ENCODE results near the gene FFAR1. TPM values are rescaled to one million over a fixed set of nuclear protein-coding genes. Genes with fewer than 3 reads are reported as not detected.

The FFAR1 gene
- total RNA-seq, 1 donor from 2014 or later, result not detected

GRCh38 chr19:35301961-35302360, 45.7 kb upstream of the FFAR1 start:
- Histone ChIP-seq H3K9me3 (no peaks in the 10 kb centered on the region), H3K4me1 (no peaks in the 10 kb centered on the region), H3K4me3 (no peak overlapping the region), H3K36me3 (no peaks in the 10 kb centered on the region), H3K27ac (no peak overlapping the region), H3K27me3 (no peaks in the 10 kb centered on the region)
- intact Hi-C loops (cut with DNase I), result no loop called here
- DNase-seq (ENCODE audit: low spot score in 2 of 2), result no peak
- no peak for TF ChIP-seq CTCF (IDR thresholded peaks at IDR 0.05)

- H3K27me3 ChIP-seq, result no peaks in the 10 kb centered on the region
- H3K9me3 ChIP-seq, result no peaks in the 10 kb centered on the region
- intact Hi-C loops (cut with DNase I), result no loop called here
- no peak overlapping the region for H3K27ac ChIP-seq
- H3K4me3 ChIP-seq, result no peak overlapping the region
- no peaks in the 10 kb centered on the region for H3K36me3 ChIP-seq
- TF ChIP-seq CTCF (IDR thresholded peaks at IDR 0.05), result no peak
- no peaks in the 10 kb centered on the region for H3K4me1 ChIP-seq
- no peak for DNase-seq (ENCODE audit: low spot score in 2 of 2)
These were observed 45.3 kb upstream of the FFAR1 start for GRCh38 chr19:35302446-35302845.

- no peak for DNase-seq (ENCODE audit: low spot score in 2 of 2)
- Histone ChIP-seq H3K27me3 (no peaks in the 10 kb centered on the region), H3K27ac (no peak overlapping the region), H3K4me1 (no peaks in the 10 kb centered on the region), H3K36me3 (no peaks in the 10 kb centered on the region), H3K4me3 (no peak overlapping the region), H3K9me3 (no peaks in the 10 kb centered on the region)
- no peak for TF ChIP-seq CTCF (IDR thresholded peaks at IDR 0.05)
- intact Hi-C loops (cut with DNase I), result no loop called here
These were observed 44.3 kb upstream of the FFAR1 start for GRCh38 chr19:35303357-35303915.

GRCh38 chr19:35304036-35304435, 43.7 kb upstream of the FFAR1 start:
- intact Hi-C loops (cut with DNase I), result no loop called here
- no peak overlapping the region for H3K27ac ChIP-seq
- H3K4me3 ChIP-seq, result no peak overlapping the region
- DNase-seq (ENCODE audit: low spot score in 2 of 2), result no peak
- no peaks in the 10 kb centered on the region for H3K36me3 ChIP-seq
- no peak for TF ChIP-seq CTCF (IDR thresholded peaks at IDR 0.05)
- no peaks in the 10 kb centered on the region for H3K9me3 ChIP-seq
- no peaks in the 10 kb centered on the region for H3K4me1 ChIP-seq
- no peaks in the 10 kb centered on the region for H3K27me3 ChIP-seq

- Histone ChIP-seq H3K4me1 (no peaks in the 10 kb centered on the region), H3K4me3 (no peak overlapping the region), H3K27me3 (no peaks in the 10 kb centered on the region), H3K9me3 (no peaks in the 10 kb centered on the region), H3K36me3 (no peaks in the 10 kb centered on the region), H3K27ac (no peak overlapping the region)
- DNase-seq (ENCODE audit: low spot score in 2 of 2), result no peak
- no peak for TF ChIP-seq CTCF (IDR thresholded peaks at IDR 0.05)
- intact Hi-C loops (cut with DNase I), result no loop called here
These were observed 42.5 kb upstream of the FFAR1 start for GRCh38 chr19:35305181-35305580.

Data from ascending aorta (tissue), 2 donors.